NCI-H69 (cell line): ENCODE data around the gene LUC7L3.
"Not testable (repeated sequence)": the region's sequence is repeated elsewhere in the genome, so short reads cannot be mapped to it uniquely, and the experiment has no call there.

Source experiments
- DNase-seq: peaks from one replicate; lab custom pipeline; 2025; lab: John Stamatoyannopoulos, UW

The LUC7L3 gene

DNA sequence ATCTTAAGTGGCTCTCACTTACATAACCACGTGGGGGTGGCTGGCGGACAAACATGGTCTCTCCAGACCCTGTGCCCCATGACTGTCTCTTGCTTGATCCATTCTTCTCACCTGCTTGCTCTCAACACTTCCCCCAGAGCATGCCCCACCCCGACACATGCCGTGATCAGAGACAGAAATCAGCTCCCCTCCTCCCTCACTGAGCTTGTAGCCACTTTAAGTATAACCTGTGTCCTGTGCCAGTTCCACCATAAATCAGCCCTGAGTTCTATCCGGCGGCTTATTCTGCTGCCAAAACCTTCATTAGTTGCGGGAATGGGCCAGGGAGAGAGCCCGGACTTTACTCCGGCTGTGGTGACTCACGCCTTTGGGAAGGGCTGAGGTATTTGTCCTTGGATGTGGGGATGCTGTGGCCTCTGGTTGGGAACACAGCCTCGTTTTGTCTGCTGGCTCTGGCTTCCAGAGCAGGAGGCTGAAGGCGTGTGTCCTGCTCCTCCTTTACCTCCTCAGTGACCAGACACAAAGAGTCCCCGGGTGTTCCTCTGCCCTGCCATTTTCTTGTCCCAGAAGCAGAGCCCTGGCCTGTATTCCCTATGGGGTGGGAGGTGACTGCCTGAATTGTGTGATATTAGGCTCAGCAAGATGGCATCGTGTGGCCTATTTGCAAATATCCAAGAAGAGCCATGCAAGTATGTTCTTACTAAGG lies 32.8 kb upstream of the LUC7L3 start:
- DNase-seq, result peak; percentile 46

DNA sequence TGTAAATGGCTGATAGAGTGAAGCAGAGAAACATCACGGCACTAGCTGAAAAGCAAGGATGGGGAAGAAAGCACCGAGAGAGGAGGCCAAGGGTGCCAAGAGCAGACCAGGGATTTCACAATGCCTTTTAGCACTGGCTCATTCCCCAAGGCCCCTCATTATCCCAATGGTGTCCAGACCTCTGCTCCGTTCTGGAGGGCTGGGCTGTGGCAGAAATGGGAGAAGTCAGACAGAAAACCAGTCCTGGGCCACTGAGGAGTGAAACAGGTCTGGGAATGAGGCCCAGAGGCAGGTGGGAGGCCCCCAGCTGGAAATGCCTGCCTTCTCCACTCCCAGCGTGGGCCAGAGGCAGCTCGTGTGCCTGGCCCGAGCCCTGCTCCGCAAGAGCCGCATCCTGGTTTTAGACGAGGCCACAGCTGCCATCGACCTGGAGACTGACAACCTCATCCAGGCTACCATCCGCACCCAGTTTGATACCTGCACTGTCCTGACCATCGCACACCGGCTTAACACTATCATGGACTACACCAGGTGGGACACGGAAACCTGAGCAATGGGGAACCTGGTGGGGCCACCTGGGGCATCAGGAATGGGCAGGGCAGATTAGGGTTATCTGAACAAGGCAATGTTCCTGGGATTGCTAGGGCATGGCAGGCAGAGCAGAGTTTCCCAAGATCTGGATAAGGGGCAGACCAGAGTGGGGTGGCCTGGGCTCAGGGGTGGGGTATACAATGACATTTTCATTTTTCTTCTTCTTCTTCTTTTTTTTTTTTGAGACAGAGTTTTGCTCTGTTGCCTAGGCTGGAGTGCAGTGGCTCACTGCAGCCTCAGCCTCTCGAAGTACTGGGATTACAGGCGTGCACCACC lies 32.0 kb upstream of the LUC7L3 start:
- DNase-seq, result peak; percentile 82

DNA sequence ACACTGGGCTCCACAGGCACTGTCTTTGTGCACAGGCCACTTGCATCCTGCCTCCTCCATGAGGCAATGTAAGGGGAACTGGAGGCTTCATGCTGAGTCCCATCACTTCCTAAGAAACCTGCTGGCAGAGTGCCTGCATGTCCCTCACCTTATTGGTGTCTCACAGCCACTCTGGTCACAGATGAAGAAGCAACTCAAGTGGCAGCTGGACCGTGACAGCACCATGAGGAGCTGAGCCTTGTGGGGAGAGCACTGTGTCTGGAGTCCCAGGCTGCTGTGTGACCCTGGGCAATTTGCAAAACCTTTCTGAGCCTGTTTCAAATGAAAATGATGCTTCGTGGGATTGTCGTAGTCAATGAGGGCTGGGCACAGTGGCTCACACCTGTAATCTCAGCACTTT lies 31.2 kb upstream of the LUC7L3 start:
- peak; percentile 41 for DNase-seq

DNA sequence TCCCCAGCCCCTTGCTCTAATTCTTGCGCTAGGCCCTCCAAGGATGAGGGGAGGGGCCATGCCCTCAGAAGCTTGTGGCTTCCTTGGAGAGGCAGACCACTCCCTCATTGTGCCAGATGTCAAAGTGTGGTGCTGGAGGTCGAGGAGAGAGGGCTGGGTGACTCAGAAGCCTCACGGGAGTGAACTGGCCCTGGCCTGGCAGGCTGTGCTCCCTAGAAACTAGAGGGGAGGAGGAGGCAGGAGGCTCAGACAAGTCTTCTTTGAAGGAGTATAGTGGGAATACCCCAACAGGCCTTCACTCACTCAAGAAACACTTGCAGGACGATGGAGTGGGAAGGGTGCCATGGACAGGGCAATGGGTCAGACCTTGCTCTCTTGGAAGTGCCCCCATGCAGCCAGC lies 30.2 kb upstream of the LUC7L3 start:
- no peak for DNase-seq

DNA sequence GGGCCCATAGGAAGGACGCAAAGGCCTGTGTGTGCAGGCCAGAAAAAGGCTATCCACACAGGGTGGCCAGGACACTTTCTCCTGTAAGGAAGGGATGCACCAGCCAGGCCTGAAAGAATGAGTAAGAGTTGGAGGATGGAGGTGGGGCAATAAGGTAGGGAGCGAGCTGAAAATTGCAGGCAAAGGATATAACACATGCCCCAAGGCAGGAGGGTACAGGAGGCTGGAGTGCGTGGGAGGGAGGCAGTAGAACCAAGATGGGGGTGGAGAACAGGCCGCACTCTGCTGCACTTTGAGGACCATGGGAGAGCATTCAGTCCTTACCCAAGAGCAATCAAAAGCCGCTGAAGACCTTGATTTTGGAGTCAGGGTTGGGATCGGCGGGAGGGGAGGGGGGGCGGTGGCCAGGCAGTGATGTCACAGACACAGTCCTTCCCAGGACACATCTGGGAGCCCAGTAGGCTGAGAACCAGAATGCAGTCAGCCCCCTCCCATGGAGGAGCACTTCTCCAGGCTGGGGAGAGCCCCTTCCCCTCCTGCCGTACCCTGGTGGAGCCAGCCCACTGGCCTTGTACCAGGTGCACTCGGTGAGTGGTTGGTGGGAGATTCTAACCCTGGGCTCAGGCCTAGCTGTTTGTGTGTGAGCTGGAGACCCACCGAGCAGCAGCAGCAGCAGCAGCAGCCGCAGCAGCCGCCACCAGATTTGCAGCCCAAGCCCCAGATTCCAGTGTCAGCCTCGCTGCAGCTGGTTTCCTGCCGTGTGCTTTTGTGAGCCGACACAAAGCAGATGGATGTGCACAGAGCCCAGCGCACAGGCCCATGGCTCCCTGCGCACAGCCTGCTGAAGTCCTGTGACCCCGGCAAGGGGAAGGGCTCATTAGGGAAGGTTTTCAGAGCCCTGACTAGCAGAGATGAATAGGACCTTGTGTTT lies 29.2 kb upstream of the LUC7L3 start:
- DNase-seq, result peak; percentile 62

DNA sequence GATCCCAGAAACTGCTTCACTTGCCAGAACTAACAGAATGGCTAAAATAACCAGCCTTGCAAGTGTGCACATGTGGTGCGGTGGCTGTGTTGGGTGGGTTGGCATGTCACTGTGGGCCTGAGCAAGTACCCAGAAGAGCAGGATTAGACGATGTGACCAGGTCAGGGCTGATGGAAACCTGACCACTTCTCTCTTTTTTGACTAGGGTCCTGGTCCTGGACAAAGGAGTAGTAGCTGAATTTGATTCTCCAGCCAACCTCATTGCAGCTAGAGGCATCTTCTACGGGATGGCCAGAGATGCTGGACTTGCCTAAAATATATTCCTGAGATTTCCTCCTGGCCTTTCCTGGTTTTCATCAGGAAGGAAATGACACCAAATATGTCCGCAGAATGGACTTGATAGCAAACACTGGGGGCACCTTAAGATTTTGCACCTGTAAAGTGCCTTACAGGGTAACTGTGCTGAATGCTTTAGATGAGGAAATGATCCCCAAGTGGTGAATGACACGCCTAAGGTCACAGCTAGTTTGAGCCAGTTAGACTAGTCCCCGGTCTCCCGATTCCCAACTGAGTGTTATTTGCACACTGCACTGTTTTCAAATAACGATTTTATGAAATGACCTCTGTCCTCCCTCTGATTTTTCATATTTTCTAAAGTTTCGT lies 28.4 kb upstream of the LUC7L3 start:
- no peak for DNase-seq

DNA sequence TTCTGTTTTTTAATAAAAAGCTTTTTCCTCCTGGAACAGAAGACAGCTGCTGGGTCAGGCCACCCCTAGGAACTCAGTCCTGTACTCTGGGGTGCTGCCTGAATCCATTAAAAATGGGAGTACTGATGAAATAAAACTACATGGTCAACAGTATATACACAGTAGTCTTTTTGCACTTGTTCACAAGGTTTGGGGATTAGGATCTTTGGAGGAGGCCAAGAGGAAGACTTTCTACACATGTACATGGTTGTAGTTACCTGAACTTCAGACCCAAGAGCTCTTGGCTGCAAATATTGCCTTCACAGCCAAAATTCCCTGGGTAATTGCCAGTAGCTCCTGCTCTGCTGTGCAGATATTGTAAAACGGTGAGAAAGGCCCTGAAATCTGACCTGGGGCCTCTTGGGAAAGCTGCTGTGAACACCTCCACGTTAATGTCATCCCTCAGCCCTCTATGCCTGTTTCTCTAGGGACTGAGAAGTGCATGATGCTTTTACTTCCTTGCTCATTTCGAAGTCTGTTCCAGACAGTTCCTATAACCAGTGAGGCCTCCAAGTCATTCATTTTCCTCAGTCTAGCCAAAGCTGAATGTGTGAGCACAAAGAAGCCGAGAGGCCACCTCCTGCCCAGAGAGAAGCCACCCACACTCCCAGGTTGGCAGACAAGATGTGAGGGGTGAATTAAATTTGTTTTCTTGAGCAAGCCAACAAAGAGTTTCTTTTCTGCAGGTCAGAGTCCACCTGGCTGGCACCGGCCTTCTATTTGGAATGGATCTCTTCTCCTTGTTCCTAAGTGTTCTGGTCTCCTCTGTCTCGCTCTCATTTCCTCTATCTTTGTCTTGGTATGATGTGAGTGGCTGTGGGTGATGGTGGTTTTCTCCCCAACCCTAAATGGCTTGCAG lies 27.6 kb upstream of the LUC7L3 start:
- DNase-seq, result peak; percentile 32

DNA sequence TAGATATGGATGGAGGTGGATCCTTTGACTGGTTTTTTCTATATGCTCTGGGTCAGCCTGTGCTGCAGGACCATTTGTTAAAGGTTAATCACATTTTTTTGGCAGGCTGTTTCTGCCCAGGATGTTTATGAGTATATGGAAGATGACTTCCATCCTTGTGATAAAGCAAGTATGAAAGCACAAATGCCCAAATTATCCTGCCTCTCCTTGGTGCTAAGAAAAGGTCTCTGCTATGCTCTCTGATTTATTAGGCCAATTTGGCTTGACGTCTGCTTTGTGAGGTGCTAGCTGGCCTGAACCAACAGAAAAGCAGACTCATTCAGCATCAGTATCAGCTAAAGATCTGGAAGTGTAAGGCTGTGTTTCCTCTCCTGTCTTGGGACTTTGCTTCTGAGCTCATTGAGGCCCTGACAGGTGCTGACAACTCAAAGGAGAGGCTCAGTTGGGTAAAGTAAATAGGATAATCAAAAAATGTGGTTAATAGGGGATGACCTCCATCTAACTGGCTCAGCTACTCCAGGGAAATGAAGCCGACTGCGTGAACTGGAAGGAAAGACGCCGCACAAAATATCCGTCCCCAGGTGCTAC lies 26.9 kb upstream of the LUC7L3 start:
- DNase-seq, result no peak

DNA sequence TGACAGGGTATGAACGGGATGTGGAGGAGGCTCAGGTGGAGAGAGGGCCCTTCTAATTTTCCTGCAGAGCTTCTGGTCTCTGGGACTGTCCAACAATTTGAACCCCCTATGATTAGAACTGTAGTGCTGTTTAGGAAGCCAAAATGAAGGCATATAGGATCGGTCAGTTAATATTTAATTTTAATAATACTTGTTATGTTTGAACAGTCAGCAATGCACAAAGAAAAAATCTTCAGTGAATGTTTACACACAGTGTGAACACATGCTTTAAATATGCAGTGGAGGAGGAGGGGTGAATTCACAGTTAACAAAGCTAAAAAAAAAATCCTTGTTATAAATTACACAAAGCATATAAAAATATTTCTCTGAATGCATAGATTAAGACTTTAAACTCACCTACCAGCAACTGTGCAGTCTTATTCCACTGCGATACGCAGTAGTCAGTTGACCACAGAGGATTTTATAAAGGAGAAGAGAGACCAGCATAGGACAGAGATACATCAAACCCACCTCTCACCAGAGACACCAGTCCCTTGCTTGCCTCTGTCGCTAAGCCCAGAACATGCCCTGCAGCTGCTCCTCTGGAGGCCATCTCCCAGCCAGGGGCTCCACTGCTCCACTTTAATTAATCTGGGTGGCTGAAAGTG lies 26.2 kb upstream of the LUC7L3 start:
- peak; percentile 28 for DNase-seq

DNA sequence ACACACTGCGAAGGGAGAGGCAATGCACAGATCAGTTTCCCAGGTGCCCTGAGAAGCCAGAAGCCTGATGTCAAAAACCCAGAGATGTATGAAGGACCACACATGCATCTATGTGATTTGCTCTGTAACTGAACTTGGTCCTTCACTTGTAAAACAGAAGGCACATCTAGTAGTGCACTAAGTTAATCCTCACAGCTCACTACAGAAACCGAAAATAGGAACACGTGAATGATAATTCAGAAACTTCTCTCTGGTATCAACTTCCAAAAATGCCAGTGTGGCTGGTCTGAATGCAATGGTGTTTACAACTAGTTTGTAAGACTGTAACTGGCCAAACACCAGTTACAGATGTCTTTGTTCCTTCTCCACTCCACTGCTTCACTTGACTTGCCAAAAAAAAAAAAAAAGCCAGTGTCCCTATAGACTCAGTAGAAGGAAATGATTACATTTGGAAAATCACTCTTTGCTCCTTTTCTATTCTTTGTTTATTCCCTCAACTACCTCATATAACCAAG lies 23.0 kb upstream of the LUC7L3 start:
- DNase-seq, result no peak

DNA sequence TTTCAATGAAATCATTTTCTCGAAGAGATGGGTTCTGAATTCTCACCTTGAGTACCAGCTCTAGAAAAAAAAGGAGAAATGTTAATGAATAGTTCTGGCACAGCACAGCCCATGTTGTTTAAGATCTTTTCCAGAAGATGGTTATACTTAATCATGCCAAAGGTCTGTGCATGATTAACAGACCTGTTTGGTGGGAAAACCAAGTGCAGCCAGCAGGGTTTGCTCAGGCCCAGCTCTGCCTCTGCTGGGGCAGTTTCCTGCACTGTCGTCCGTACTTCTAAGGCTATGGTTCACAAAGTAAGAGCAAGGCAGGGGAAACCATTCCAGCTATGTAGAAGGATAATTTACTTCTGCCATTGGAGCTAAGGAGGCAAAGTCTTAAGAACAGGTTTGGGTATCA lies 22.3 kb upstream of the LUC7L3 start:
- no peak for DNase-seq

DNA sequence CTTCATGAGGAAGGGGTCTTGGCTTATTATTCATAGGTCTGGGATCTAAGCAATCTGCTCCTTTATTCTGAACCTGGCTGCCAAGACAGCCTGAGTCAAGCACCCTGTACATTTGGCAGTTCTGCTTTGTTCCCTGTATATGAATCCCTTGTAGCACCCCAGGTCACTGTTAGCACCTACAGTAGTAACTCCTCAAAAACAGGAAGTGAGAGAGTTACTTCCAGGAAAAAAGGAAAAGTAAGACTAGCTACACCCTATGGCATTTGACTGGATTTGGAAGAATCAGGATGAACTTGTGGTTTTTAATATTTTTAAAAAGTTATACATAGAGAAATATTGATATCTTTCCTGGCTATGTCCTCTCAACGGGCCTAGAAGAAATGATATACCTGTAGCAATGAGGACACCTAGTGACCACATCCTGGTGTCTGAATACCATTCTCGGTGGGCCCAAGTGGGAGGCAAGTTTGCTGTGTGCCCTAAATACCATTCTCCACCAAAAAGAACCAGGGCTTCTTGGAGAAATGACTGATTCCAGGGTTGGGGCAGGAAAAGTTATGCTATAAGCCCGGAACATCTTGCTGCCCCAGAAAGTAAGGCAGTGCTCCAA lies 21.6 kb upstream of the LUC7L3 start:
- DNase-seq, result no peak

DNA sequence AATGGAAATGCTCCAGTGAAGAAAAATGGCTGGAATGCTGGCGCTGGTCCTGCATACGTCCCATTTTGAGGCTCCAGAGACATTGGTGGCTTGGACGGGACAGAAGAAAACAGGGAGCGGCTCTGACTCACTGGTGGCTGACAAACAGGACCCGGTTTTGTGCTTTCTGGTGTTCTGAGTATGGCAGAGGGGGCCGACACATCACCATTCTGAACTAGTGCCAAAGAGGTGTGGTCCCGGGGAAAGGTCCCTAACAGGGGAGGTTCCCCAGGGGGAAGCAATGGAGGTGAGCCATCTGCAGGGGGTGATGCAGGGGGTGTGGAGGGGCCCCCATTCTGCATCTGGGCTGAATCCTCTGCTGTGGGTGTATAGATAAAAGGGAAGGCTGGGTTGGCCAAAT lies 20.0 kb upstream of the LUC7L3 start:
- no peak for DNase-seq

DNA sequence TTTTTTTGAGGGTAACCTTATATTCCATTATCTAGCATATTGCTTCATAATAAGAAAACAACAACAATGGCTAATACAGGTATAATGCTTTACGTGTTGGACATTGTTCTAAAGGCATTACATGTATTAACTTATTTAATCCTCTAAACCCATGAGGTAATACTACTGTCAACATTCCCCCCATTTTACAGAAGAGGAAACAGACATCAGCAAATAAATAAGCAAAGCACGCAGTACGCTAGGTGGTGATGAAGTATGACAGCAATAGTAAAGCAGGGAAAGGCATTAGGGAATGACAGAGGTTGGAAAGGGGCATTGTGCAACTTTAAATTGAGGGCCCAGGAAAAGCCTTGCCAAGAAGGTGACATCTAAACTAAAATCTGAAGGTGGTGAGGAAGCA lies 16.2 kb upstream of the LUC7L3 start:
- no peak for DNase-seq

DNA sequence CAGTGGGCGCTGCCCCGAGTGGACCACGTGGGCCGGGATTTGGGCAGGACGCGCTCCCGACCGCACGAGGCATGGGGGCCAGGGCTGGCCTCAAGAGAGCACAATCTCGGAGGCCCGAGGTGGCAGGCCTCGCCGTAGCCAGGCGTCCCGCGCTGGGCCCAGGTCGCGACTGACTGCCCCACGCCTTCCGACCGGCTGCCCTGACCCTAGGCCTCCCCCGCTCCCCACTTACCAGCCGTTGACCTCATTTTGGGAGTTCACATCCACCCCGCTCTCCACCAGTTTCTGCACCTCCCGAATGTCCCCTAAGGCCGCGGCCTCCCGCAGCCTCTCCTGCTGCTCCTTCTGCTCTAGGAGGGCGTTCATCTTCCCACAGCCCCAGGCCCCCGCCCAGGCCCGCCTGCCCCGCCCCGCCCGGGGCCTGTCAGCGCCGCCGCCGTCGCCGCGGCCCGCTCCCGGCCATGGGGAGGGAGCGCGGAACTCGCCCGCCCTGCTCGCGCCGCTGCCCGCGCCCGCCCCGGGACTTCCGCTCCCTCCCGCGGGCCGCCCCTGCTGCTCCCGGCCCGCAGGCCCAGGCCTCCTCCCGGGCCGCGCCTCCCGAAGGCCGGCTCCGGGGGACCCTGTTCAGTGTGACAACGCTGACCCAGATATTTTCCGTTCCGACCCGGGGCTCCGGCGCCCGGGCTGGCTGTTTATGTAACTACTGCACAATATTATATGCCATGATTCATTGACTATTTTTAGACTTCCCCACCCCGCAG lies 11.9 kb upstream of the LUC7L3 start, which contains the start of gene ANKRD40:
TSS of gene ANKRD40 (minus strand) at position 626 of the 761 bp plus-strand sequence. CDS start at position 366, 260 bp downstream.
- peak; percentile 94 for DNase-seq

DNA sequence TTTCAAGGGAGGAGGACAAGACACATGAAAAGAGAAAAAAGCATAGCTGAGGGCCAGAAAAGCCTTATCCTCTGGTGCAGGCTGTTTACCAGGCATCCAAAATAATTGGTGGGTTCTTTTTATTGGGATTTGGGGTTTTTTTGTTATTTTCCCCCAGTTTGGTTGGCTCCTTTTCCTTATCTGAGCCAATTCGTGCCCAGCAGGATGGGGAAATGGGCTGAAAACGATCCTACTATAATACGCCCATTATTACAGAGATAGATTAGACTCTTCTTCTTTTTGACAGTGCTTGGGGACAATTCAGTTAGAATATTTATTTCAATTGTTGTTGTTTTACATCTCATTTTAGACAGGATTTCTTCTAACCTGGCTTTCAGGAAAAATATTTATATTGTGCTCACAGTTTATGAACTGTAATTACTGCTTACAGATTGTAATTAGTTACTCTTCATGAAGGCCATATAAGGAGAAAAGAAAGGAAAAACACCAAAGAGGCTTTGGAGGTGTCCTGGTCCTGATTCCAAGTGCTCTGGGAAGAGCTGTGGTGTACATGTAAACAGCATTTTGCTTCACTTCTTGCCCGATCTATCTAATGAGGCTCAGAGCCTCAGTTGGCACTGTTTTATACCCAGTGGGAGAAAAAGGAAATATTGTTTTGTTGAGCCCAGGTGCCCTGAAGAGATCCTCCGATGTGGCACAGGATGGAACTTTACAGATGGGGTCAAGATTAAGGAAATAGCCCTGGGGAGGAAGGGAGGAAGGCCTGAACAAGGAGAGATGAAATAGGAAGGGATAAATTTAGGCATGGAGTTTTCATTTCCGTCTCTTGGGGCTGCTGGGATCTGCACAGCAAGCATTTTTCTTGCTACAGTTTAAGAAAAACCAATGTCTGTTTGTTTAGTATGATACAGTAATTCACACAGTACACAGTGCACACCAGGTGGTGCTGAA lies 11.1 kb upstream of the LUC7L3 start:
- DNase-seq, result peak; percentile 72

DNA sequence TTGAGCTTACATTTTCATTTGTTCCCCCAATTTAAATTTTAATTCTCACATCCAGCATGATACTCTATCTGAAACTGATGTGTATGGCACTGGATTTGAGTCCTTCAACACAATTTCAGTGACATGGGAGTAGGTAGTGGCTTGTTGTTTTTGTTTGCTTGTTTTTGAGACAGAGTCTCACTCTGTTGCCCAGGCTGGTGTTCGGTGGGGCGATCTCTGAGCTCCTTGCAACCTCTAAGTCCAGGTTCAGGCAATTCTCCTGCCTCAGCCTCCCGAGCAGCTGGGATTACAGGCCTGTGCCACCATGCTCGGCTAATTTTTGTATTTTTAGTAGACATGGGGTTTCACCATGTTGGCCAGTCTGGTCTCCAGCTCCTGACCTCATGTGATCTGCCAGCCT lies 10.3 kb upstream of the LUC7L3 start:
- not testable (repeated sequence) for DNase-seq
